ENCODE data around the gene IDH2.

The IDH2 gene

DNA sequence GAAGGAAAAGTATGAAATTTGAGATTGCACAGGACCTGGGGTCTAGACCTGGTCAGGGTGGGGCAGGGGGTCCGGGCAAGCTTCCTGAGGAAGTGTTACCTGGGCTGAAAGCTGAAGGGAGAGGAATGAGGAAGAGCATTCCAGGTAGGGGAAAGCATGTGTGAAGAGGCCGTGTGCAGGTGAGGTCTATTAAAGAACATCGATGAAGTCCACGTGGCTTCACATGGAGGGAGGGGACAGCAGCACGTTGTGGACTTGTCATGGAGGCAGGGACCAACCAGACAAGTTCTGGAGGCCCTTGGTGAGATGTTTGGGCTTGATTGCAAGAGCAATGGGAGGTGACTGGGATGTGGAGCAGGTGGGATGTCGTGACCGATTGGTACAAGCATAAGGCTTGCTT is 47.1 kb downstream of the IDH2 start:
- TF ChIP-seq TAF1 (IDR thresholded peaks at IDR 0.05; ENCODE audit: borderline replicate concordance, insufficient read depth, low read length) (no peak), FOXP2 (optimal IDR thresholded peaks at IDR 0.05; ENCODE audit: borderline replicate concordance, extremely low read depth, extremely low read length, insufficient read depth) (no peak), SIN3A (IDR thresholded peaks at IDR 0.05; ENCODE audit: borderline replicate concordance, insufficient read depth, low read length) (no peak), POLR2AphosphoS5 (IDR thresholded peaks at IDR 0.05; ENCODE audit: low read depth, low read length) (no peak)
- TF ChIP-seq, protein P1, sequence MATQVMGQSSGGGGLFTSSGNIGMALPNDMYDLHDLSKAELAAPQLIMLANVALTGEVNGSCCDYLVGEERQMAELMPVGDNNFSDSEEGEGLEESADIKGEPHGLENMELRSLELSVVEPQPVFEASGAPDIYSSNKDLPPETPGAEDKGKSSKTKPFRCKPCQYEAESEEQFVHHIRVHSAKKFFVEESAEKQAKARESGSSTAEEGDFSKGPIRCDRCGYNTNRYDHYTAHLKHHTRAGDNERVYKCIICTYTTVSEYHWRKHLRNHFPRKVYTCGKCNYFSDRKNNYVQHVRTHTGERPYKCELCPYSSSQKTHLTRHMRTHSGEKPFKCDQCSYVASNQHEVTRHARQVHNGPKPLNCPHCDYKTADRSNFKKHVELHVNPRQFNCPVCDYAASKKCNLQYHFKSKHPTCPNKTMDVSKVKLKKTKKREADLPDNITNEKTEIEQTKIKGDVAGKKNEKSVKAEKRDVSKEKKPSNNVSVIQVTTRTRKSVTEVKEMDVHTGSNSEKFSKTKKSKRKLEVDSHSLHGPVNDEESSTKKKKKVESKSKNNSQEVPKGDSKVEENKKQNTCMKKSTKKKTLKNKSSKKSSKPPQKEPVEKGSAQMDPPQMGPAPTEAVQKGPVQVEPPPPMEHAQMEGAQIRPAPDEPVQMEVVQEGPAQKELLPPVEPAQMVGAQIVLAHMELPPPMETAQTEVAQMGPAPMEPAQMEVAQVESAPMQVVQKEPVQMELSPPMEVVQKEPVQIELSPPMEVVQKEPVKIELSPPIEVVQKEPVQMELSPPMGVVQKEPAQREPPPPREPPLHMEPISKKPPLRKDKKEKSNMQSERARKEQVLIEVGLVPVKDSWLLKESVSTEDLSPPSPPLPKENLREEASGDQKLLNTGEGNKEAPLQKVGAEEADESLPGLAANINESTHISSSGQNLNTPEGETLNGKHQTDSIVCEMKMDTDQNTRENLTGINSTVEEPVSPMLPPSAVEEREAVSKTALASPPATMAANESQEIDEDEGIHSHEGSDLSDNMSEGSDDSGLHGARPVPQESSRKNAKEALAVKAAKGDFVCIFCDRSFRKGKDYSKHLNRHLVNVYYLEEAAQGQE (IDR thresholded peaks at IDR 0.05; ENCODE audit: insufficient read depth in 1 of 2, low read depth in 2 of 2, low read length in 2 of 2): no peak

DNA sequence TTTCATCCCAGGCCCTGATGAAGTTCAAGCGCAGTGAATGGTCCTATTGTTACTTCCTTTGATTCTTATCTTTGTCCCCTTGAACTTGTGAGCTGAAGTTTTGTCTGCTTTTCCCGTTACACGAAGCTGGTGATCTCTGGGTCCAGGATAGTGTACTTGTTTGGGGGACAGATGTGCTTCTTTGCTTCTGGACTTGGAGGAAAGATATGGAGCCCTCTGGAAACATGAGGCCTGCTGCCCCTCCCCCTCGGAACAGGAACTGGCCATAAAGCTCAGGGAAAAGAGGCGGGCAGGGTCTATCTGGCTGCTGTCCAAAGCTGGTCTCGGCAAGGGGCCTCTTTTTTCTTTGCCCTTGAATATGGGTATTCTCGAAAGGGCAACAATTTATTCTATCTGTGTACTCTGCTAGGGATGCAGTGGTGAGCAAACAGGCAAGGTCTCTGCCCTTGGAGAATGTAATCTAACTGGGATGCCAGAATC is 47.6 kb downstream of the IDH2 start:
- no peak for TF ChIP-seq POLR2AphosphoS5 (IDR thresholded peaks at IDR 0.05; ENCODE audit: low read depth, low read length)
- TF ChIP-seq, protein P1 (IDR thresholded peaks at IDR 0.05; ENCODE audit: insufficient read depth in 1 of 2, low read depth in 2 of 2, low read length in 2 of 2): no peak
- TF ChIP-seq FOXP2 (optimal IDR thresholded peaks at IDR 0.05; ENCODE audit: borderline replicate concordance, extremely low read depth, extremely low read length, insufficient read depth): no peak
- TF ChIP-seq TAF1 (IDR thresholded peaks at IDR 0.05; ENCODE audit: borderline replicate concordance, insufficient read depth, low read length): no peak
- TF ChIP-seq SIN3A (IDR thresholded peaks at IDR 0.05; ENCODE audit: borderline replicate concordance, insufficient read depth, low read length): no peak

DNA sequence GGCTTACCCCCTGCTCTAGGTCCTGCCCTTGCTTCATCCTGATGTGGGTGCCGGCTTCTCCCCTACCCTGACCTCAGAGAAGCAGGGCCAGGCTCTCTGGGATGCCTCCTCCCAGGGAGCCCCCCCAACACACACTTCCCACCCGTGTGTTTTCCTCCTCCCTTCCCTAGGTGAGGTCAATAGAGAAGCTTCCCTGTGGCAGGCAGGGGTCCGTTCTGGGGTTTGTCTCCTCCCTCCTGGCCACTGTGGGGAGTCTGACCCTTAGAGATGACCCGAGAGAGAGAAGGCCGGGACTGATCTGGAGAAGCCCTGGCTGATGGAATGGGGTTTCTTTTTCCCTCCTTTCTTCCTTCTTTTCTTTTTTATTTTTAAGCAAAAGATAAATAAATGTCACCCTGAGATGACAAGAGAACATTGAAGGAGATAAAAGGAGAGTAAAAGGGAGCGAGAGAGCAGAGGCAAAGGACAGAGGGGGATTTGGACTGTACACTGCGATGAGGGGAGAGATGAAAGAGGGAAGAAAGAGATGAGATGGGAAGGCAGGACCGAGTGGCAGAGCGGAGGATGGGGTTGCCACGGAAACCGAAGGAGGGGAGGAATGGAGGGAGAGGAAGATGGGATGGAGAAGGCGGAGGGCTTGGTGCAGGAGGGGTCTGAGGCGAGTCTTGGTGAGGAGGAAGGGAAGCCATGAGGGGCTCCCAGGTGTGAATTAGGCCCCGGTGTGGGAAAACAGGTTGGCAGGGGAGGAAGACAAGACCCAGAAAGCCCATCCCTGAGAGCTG is 48.4 kb downstream of the IDH2 start:
- no peak for TF ChIP-seq POLR2AphosphoS5 (IDR thresholded peaks at IDR 0.05; ENCODE audit: low read depth, low read length)
- TF ChIP-seq TAF1 (IDR thresholded peaks at IDR 0.05; ENCODE audit: borderline replicate concordance, insufficient read depth, low read length): no peak
- TF ChIP-seq SIN3A (IDR thresholded peaks at IDR 0.05; ENCODE audit: borderline replicate concordance, insufficient read depth, low read length): no peak
- TF ChIP-seq, protein P1 (IDR thresholded peaks at IDR 0.05; ENCODE audit: insufficient read depth in 1 of 2, low read depth in 2 of 2, low read length in 2 of 2): no peak
- TF ChIP-seq FOXP2 (optimal IDR thresholded peaks at IDR 0.05; ENCODE audit: borderline replicate concordance, extremely low read depth, extremely low read length, insufficient read depth): no peak

DNA sequence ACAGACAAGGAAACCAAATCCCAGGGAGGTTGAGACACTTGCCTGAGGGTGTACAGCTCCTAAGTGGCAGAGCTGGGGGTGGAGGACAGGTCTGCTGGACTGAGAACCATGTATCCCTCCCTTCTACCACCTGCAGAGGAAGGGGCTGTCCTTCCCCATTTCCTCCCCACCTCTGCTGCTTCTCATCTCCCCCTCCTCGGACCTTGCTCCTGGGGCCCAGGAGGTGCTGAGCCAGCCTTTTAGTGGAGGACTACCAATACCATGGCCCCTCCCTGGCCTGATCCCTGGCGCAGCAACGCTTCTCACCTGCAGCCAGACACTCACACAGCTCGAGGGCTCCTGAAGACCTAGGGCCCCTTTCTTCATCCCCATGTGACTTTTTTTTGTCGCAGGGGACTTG is 50.4 kb downstream of the IDH2 start:
- TF ChIP-seq POLR2AphosphoS5 (IDR thresholded peaks at IDR 0.05; ENCODE audit: low read depth, low read length) (no peak), FOXP2 (optimal IDR thresholded peaks at IDR 0.05; ENCODE audit: borderline replicate concordance, extremely low read depth, extremely low read length, insufficient read depth) (no peak), TAF1 (IDR thresholded peaks at IDR 0.05; ENCODE audit: borderline replicate concordance, insufficient read depth, low read length) (no peak)
- TF ChIP-seq, protein P1 (IDR thresholded peaks at IDR 0.05; ENCODE audit: insufficient read depth in 1 of 2, low read depth in 2 of 2, low read length in 2 of 2): no peak

All from PFSK-1 (cell line).